HG03520 (cell line): ENCODE measurements around the gene BMPER.

Experiments
- ATAC-seq: cut with Tn5 transposase; IDR thresholded peaks from one replicate; pipeline ENCODE4 v1.9.1; 2021; ENCODE audit warnings: mild to moderate bottlenecking, moderate library complexity; ENCODE audit not compliant: unreplicated experiment

The BMPER gene

GRCh38 chr7:34059136-34059828 is 153.9 kb downstream of the BMPER start:
- ATAC-seq = no peak

GRCh38 chr7:34060196-34060947 is 155.0 kb downstream of the BMPER start:
- ATAC-seq = no peak

- no peak for ATAC-seq
Observed at GRCh38 chr7:34061149-34061548, 155.8 kb downstream of the BMPER start.

DNA sequence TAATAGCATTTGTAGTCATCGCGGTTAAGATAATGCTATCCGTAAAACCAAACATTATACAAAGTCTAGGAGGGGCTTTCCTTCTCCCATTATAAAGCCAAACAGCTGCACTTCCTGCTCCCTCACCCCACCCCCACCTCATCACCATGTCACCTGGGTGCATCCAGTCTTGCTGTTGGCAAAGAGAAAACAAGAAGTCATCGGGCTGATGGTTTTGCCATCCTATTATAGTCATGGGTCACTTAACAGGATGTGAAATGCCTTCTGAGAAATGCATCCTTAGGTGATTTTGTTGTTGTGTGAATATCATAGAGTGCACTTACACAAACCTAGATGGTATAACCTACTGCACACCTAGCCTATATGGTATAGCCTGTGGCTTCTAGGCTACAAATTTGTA is 157.0 kb downstream of the BMPER start:
- ATAC-seq = no peak

- ATAC-seq = no peak
Observed at GRCh38 chr7:34062826-34063225, 157.5 kb downstream of the BMPER start.

- no peak for ATAC-seq
Observed at GRCh38 chr7:34064519-34065158, 159.3 kb downstream of the BMPER start.

DNA sequence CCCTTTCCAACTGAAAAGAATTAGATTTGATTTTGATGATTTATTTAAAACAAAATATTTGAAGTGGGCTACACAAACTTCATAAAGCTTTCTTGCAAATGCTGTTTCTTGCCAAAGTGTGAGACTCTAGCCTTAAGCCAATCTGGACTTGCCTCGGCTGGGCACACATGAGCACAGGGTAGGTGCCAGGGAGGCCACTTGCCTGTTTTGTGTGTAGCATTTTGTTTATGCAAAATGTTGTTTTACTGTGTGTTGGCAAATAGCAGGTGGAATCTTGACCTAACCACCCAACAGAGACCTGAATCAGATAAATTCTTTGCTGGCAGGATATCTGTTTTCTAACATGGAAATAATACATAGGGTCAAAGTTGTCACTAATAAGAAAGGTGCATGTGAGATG is 161.1 kb downstream of the BMPER start:
- ATAC-seq = no peak

- ATAC-seq = no peak
Observed at GRCh38 chr7:34067005-34067778, 161.9 kb downstream of the BMPER start.

DNA sequence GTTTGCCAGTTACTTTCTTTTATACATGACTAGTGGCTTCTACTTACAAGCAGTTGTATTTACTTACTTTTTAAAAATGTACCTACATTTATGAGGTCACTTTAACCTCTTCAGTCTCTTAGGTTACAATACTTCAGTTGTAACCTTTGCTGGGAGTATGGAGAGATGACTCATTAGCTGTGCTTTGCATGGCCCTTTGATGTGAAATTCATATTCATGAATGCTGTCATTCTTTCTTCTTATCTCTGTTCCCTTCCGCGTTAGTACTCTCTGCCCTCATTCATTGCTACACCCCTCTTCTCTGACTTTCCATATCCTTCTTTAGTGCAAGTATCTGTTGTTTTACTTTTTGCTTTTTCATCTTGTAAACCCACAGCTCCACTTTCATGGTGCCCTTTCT is 164.3 kb downstream of the BMPER start:
- no peak for ATAC-seq

DNA sequence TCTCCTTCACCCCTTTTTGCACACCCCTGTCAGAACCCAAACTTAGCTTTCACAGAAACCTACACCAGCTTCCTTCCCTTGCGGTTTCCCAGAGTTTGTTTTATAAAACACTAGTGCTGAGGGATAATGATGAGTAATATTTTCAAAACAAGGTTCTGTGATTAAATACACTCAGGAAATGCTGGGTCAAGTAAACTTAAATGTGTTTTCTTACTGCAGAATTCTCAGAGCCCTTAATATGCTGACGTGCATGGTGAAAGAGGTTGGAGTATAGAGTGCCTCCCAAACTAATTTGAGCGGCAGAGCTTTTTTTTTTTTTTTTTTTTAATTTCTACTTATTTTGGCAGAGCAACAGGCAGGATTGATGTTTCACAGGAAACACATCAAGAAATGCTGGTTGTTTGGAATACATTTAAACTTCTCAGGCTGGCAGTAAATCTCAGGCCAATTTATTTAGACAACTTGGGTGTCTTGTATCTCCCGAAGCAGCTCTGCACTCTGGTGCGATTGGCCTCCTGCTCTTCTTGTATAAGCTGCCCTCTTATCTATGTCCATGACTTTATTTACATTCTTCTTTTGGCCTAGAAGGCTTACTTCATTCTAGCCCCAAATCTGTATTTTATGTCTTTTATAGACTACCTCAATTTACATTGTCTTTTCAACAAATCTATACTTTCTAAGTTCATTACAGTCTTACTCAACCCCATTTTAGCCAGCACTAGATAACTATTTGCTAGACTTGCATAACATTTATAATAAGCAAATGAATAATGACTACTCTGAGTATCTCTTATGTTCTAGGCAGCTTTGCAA is 165.4 kb downstream of the BMPER start:
- no peak for ATAC-seq

DNA sequence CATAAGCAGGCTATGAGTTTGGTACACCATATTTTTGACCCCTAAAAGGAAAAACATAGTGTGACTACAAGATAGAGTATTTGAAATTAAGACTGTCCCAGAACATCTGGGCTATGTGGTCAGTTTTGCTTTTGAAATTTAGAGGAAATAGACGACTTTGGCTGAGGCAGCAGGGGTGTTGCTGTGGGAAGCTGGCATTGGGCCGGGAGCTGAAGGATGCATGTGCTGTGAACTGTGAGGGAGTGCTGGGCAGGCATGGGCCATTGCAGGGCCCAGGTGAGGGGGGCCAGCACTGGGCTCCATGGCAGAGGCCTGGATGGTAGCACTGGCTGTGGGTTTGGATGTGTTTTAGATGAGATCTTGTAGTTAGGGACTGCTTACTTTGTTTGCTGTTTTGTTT is 168.3 kb downstream of the BMPER start:
- ATAC-seq = no peak

DNA sequence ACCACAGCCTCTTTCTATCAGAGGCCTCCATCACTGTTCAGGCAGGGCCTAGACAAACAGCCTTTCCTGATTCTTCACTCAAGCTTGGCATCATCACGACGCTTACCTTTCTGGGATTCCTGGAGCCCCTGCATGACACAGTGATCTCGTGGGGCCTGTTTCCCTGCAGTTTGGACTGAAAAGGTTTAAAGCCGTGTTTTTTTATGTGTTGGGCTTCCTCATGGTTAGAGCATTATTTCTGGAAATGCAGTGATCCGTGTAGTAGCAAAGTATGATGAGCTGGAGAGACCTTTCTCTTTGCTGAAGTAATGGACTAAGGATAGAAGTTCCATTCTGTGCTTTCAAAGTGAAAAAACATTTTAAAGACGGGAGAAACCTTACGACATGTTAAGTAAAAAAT is 169.1 kb downstream of the BMPER start:
- ATAC-seq = no peak

- ATAC-seq = no peak
Observed at GRCh38 chr7:34075523-34076370, 170.4 kb downstream of the BMPER start.

- no peak for ATAC-seq
Observed at GRCh38 chr7:34077168-34077567, 171.8 kb downstream of the BMPER start.

GRCh38 chr7:34078864-34079263 is 173.5 kb downstream of the BMPER start:
- ATAC-seq = no peak

DNA sequence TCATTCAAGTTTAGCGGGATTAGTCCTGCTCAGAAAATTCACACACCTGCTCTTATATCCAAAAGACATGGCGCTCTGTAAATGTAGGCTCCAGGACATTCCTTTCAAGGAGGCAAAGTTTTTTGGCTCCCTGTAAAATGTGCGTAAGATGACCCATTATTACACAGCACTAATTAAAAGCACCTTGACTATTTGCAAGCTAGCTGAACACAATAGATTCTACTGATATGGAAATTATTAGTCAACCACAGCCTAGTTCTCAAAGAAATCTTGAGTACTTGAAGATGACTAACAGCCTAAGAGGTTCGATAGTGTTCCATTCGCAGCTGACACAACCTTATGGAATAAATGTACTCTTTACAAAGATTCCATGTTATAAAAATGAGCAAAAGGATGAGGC is 175.2 kb downstream of the BMPER start:
- ATAC-seq = no peak

GRCh38 chr7:34081935-34082334 is 176.6 kb downstream of the BMPER start:
- ATAC-seq = no peak

DNA sequence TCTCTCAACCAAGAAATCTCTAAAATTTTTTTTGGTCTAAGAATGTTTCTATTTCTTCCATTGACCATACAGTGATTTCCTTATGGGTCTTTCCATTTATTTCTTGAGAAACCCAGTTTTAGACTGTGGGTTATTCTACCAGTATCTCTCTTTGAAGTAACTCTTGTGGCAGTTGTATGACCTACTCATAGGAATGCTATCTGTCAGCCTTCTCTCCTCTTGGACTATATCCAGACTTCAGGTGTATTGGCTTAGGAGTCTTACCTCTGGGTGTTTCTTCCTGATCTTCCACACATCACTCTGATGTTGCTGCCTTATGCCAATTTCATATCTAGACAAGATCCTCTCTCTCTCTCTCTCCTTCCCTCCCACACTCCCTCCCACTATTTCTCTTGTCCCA is 178.1 kb downstream of the BMPER start:
- ATAC-seq = no peak

DNA sequence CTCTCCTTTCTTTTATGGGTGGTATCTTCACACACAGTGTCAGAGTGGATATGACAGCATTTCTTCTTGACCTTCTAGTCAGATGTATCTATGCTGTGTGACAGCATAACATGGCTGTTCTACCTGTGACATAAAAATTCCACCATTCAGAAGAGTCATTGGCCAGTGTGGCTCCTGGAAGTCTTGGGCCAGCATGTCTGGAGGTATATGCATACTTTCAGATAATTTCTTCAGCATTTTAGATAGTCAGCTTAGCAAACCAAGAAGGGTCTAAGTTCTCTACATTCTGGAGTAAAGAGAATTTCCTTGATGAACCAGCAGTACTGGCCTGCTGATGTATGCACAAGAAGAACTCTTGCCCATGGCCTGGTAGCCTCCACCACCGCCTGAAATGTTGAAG is 179.3 kb downstream of the BMPER start:
- no peak for ATAC-seq

DNA sequence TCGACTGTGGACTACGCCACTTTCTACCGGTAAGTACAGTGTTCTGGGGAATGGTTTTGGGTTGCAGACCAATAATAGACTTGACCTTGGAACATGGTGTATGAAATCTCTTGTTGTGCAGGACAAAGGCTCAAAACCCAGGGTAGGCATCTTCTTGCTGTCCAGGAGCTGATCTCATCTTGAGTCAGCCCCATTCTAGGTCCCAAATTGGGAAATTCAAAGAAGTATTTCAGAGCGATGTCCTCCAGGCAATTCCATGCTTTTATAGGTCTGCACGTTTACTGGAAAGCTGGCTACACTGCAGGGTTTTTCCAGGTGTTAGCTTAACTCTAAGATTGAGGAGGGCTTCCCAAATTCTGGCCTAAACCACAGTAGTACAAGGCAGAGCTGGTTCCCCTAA is 180.7 kb downstream of the BMPER start:
- ATAC-seq = no peak
